HCT116 (cell line): ENCODE measurements around the gene ADIPOR2. TPM values are rescaled to one million over a fixed set of nuclear protein-coding genes. Genes with fewer than 3 reads are reported as not detected.

Experiments
- ATAC-seq: fragments of 200-7000 bp; cut with Tn5 transposase; 2 replicates; pipeline ENCODE4 v1.9.1; 2020; ENCODE audit warnings: mild to moderate bottlenecking, moderate library complexity
- BruUV-seq: library from RNA; stranded (reverse); fragments of 400-500 nt; replicated peaks from 2 replicates; lab custom pipeline; 2021; lab: Mats Ljungman, UMichigan
- CTCF ChIA-PET: fragments of 300-600 bp; sonication (Branson Sonifier 250); formaldehyde crosslinking; loops from one replicate; lab custom pipeline; 2021; ENCODE audit warnings: antibody characterized with exemption; lab: Charles Lee
- POLR2A ChIA-PET: fragments of 300-600, 350-600 bp; sonication (Branson Sonifier 250); formaldehyde crosslinking; loops from one replicate; lab custom pipeline; 2021; ENCODE audit warnings: antibody characterized with exemption; lab: Charles Lee
- RAD21 ChIA-PET, 2 experiments: fragments of 300-600 bp; sonication (Branson Sonifier 250); formaldehyde crosslinking; loops; one replicate each; lab custom pipeline; 2023; ENCODE audit warnings: low total read pairs in 2 of 2; ENCODE audit not compliant: uncharacterized antibody in 2 of 2, unreplicated experiment in 2 of 2, low non-redundant PET in 1 of 2; lab: Charles Lee
- DNase-seq: peaks from one replicate; pipeline ENCODE4 v3.0.0-alpha.2; 2010; ENCODE audit warnings: low read depth, low spot score
- H2AFZ ChIP-seq: fragments of 200-600 bp; shearing (Covaris generic), sonication (generic); 2 replicates; pipeline ENCODE4 v1.6.1; 2017; ENCODE audit warnings: low read depth, mixed run types, mixed read lengths, antibody characterized with exemption, low read length; ENCODE audit not compliant: poor library complexity, severe bottlenecking
- H3K27ac ChIP-seq: 2 replicates; pipeline ENCODE4 v1.5.1; 2012; ENCODE audit warnings: low read depth, low read length
- H3K27me3 ChIP-seq: fragments of 200-600 bp; sonication (generic); 2 replicates; pipeline ENCODE4 v1.6.1; 2016; ENCODE audit warnings: mixed run types, low read length, mixed read lengths; ENCODE audit not compliant: insufficient read depth
- H3K36me3 ChIP-seq, 2 experiments: fragments of 200-500 bp in 1 of 2; fragments of 200-600 bp in 1 of 2; sonication (Bioruptor generic) in 1 of 2; sonication (generic) in 1 of 2; 2 replicates each; pipeline versions ENCODE4 v1.5.1 to v1.6.1; 2014 to 2016; ENCODE audit warnings: low read length in 2 of 2, inconsistent platforms in 1 of 2, mixed read lengths in 1 of 2, mixed run types in 1 of 2; ENCODE audit not compliant: insufficient read depth in 2 of 2, control insufficient read depth in 1 of 2
- H3K4me1 ChIP-seq, 2 experiments: fragments of 200-600 bp in 1 of 2; sonication (generic) in 1 of 2; 2 replicates each; pipeline versions ENCODE4 v1.5.1 to v1.6.1; 2012 to 2017; ENCODE audit warnings: low read length in 2 of 2, inconsistent platforms in 1 of 2, mild to moderate bottlenecking in 1 of 2, mixed read lengths in 1 of 2, mixed run types in 1 of 2, moderate library complexity in 1 of 2; ENCODE audit not compliant: insufficient read depth in 2 of 2, control insufficient read depth in 1 of 2
- H3K4me2 ChIP-seq: fragments of 200-600 bp; sonication (generic); 2 replicates; pipeline ENCODE4 v1.6.1; 2017; ENCODE audit warnings: mixed run types, low read length, mixed read lengths
- H3K4me3 ChIP-seq, 2 experiments: fragments of 200-600 bp in 1 of 2; sonication (generic) in 1 of 2; replicated peaks in 1 of 2; 2 replicates each; pipeline ENCODE4 v1.5.1; 2011 to 2016; ENCODE audit warnings: low read length in 2 of 2, control low read depth in 1 of 2, low read depth in 1 of 2, mild to moderate bottlenecking in 1 of 2, mixed read lengths in 1 of 2, mixed run types in 1 of 2
- H3K79me2 ChIP-seq: fragments of 200-600 bp; sonication (generic); 2 replicates; pipeline ENCODE4 v1.6.1; 2017; ENCODE audit warnings: mild to moderate bottlenecking, mixed run types, low read length, moderate library complexity, mixed read lengths; ENCODE audit not compliant: insufficient read depth
- H3K9ac ChIP-seq: fragments of 200-600 bp; sonication (generic); 2 replicates; pipeline ENCODE4 v1.6.1; 2016; ENCODE audit warnings: low read length, mixed read lengths
- H3K9me2 ChIP-seq: fragments of 200-600 bp; sonication (generic), shearing (Covaris generic); 2 replicates; pipeline ENCODE4 v1.6.1; 2017; ENCODE audit warnings: mixed run types, mild to moderate bottlenecking, moderate library complexity; ENCODE audit not compliant: insufficient read depth
- H3K9me3 ChIP-seq, 2 experiments: fragments of 200-500 bp in 1 of 2; fragments of 200-600 bp in 1 of 2; sonication (Bioruptor generic) in 1 of 2; sonication (generic) in 1 of 2; 2 replicates each; pipeline ENCODE4 v1.6.1; 2014 to 2017; ENCODE audit warnings: low read length in 2 of 2, mixed read lengths in 2 of 2, inconsistent platforms in 1 of 2, low read depth in 1 of 2, mild to moderate bottlenecking in 1 of 2, mixed run types in 1 of 2, moderate library complexity in 1 of 2; ENCODE audit not compliant: control insufficient read depth in 1 of 2, insufficient read depth in 1 of 2
- H4K20me1 ChIP-seq: fragments of 200-600 bp; sonication (generic), shearing (Covaris generic); 2 replicates; pipeline ENCODE4 v1.6.1; 2017; ENCODE audit warnings: mixed run types, mild to moderate bottlenecking, moderate library complexity; ENCODE audit not compliant: insufficient read depth
- CBX3 ChIP-seq: IDR thresholded peaks from 2 replicates; pipeline ENCODE4 v1.6.1; 2012; ENCODE audit warnings: low read depth
- ELF1 ChIP-seq: IDR thresholded peaks from 2 replicates; pipeline ENCODE4 v1.6.1; 2012; ENCODE audit warnings: low read depth, borderline replicate concordance
- POLR2A ChIP-seq: IDR thresholded peaks from 2 replicates; pipeline ENCODE4 v1.7.0; 2011; ENCODE audit warnings: borderline replicate concordance; ENCODE audit not compliant: insufficient read depth, insufficient read length; ENCODE audit errors: extremely low read depth
- REST ChIP-seq: IDR thresholded peaks from 2 replicates; pipeline ENCODE4 v1.6.1; 2012; ENCODE audit warnings: low read depth
- SP1 ChIP-seq: IDR thresholded peaks from 2 replicates; pipeline ENCODE4 v1.6.1; 2012; ENCODE audit warnings: low read depth
- SRF ChIP-seq: IDR thresholded peaks from 2 replicates; pipeline ENCODE4 v1.6.1; 2012; ENCODE audit warnings: low read depth
- intact Hi-C: fragments of 100-400 bp; cut with micrococcal nuclease; formaldehyde crosslinking; loops from 2 replicates; pipeline ENCODE4 v1.10.0; 2022
- total RNA-seq: library from RNA; stranded (reverse); gene quantifications from one replicate; pipeline ENCODE4 v1.2.1, GENCODE V29; 2021; ENCODE audit not compliant: unreplicated experiment

Gene ADIPOR2
- total RNA-seq, 1 experiment from 2014 or later = 69.9 TPM

- Histone ChIP-seq H3K79me2 (peaks cover 97% of the 10 kb centered on the region), H4K20me1 (no peaks in the 10 kb centered on the region), H3K9me2 (no peaks in the 10 kb centered on the region), H3K27ac (no peak overlapping the region), H2AFZ (no peak overlapping the region), H3K4me3 (no peak overlapping the region), H3K4me1 (no peaks in the 10 kb centered on the region), H3K27me3 (no peaks in the 10 kb centered on the region), H3K9ac (no peak overlapping the region), H3K9me3 (peaks cover 0 to 14% of the 10 kb centered on the region in 2 experiments; a peak in 2 of 4 replicates), H3K36me3 (peaks cover 0 to 26% of the 10 kb centered on the region in 2 experiments; a peak in 2 of 4 replicates), H3K4me2 (no peak overlapping the region)
- POLR2A ChIA-PET = no interaction called here
- DNase-seq = no peak
- no peak for ATAC-seq
- TF ChIP-seq POLR2A (no peak), REST (no peak), ELF1 (no peak), SP1 (no peak), SRF (no peak)
- intact Hi-C loops = no loop called here
- BruUV-seq = no TSS peak
- CTCF ChIA-PET = no interaction called here
- RAD21 ChIA-PET = no interaction called here
Measured at GRCh38 chr12:1744932-1745331, 54.1 kb downstream of the ADIPOR2 start.

- Histone ChIP-seq H3K27ac (no peak overlapping the region), H3K4me2 (no peak overlapping the region), H3K9me3 (peaks cover 0 to 14% of the 10 kb centered on the region in 2 experiments; a peak in 2 of 4 replicates), H4K20me1 (no peaks in the 10 kb centered on the region), H3K9ac (no peak overlapping the region), H3K36me3 (peaks cover 0 to 26% of the 10 kb centered on the region in 2 experiments; a peak in 2 of 4 replicates), H3K79me2 (peaks cover 95% of the 10 kb centered on the region), H3K9me2 (no peaks in the 10 kb centered on the region), H3K4me1 (no peaks in the 10 kb centered on the region), H3K27me3 (no peaks in the 10 kb centered on the region), H2AFZ (no peak overlapping the region), H3K4me3 (no peak overlapping the region)
- DNase-seq (no peak), ATAC-seq (no peak)
- intact Hi-C loops = no loop called here
- ChIA-PET RAD21 (no interaction called here), POLR2A (no interaction called here), CTCF (no interaction called here)
- BruUV-seq = no TSS peak
- TF ChIP-seq CBX3 (peak; percentile 84), SRF (no peak)
Measured at GRCh38 chr12:1747609-1748008, 56.7 kb downstream of the ADIPOR2 start.
